Astrocyte of the cerebellum (primary cell): Measurements from ENCODE around the gene KCNJ10.

Experiments used
- DNase-seq: peaks from one replicate; pipeline ENCODE4 v3.0.0-alpha.2; 2011; ENCODE audit warnings: low read depth
- H3K4me3 ChIP-seq: 2 replicates; pipeline ENCODE4 v1.5.1; 2011; ENCODE audit warnings: mild to moderate bottlenecking, low read depth, low read length, moderate library complexity
- CTCF ChIP-seq: IDR thresholded peaks from 2 replicates; pipeline ENCODE4 v1.5.1; 2012; ENCODE audit warnings: low read length, low read depth, moderate library complexity, mild to moderate bottlenecking; ENCODE audit errors: missing control alignments
- in situ Hi-C: cut with HindIII; loops from 2 replicates; pipeline ENCODE4 v1.10.0; 2017; ENCODE audit warnings: low sequenced_read_pairs

Gene KCNJ10

GRCh38 chr1:160090760-160091159, 20.8 kb upstream of the KCNJ10 start:
- TF ChIP-seq CTCF = no peak
- DNase-seq = no peak
- H3K4me3 ChIP-seq = no peak overlapping the region
- in situ Hi-C loops = no loop called here

GRCh38 chr1:160089883-160090282, 19.9 kb upstream of the KCNJ10 start:
- TF ChIP-seq CTCF = no peak
- in situ Hi-C loops = no loop called here
- H3K4me3 ChIP-seq = no peak overlapping the region
- no peak for DNase-seq

GRCh38 chr1:160087118-160087662, 17.2 kb upstream of the KCNJ10 start:
- TF ChIP-seq CTCF = no peak
- H3K4me3 ChIP-seq = no peak overlapping the region
- in situ Hi-C loops = no loop called here
- no peak for DNase-seq

GRCh38 chr1:160086456-160086892, 16.5 kb upstream of the KCNJ10 start:
- in situ Hi-C loops = no loop called here
- H3K4me3 ChIP-seq = no peak overlapping the region
- no peak for DNase-seq
- no peak for TF ChIP-seq CTCF

- no peak overlapping the region for H3K4me3 ChIP-seq
- in situ Hi-C loops = no loop called here
- DNase-seq = peak; percentile 32
- TF ChIP-seq CTCF = peak; percentile 91
These were observed 15.9 kb upstream of the KCNJ10 start for GRCh38 chr1:160085686-160086455.

- in situ Hi-C loops = no loop called here
- no peak for TF ChIP-seq CTCF
- DNase-seq = no peak
- H3K4me3 ChIP-seq = no peak overlapping the region
These were observed 14.9 kb upstream of the KCNJ10 start for GRCh38 chr1:160084771-160085321.
